ENCODE measurements around the gene JUP. TPM values are rescaled to one million over a fixed set of nuclear protein-coding genes. Genes with fewer than 3 reads are reported as not detected.

The JUP gene
- total RNA-seq, 1 experiment from 2014 or later, result 705 TPM

- peaks cover 32% of the 10 kb centered on the region for H3K27me3 Mint-ChIP-seq (ENCODE audit: unreplicated experiment)
- DNase-seq, result no peak
- H3K9me3 Mint-ChIP-seq (ENCODE audit: low read depth, unreplicated experiment), result no peaks in the 10 kb centered on the region
- CTCF ChIA-PET, result interaction anchor here (1.0 to 1.4 kb wide), 2 partner anchors 10 to 22 kb away, joined by 5 to 8 read pairs; no protein-coding TSS in a partner anchor
- TF ChIP-seq CTCF (IDR thresholded peaks at IDR 0.05; ENCODE audit: unreplicated experiment), result no peak
- BruUV-seq (replicated peaks), result no TSS peak
- intact Hi-C loops (cut with micrococcal nuclease; ENCODE audit: unreplicated experiment), result no loop called here
- H3K36me3 Mint-ChIP-seq (ENCODE audit: insufficient read depth, unreplicated experiment), result no peaks in the 10 kb centered on the region
- no peak overlapping the region for H3K27ac Mint-ChIP-seq (ENCODE audit: unreplicated experiment)
- H3K4me3 Mint-ChIP-seq (ENCODE audit: low read depth, unreplicated experiment), result no peak overlapping the region
- peaks cover 9% of the 10 kb centered on the region for H3K4me1 Mint-ChIP-seq (ENCODE audit: low read depth, unreplicated experiment)
These were observed 68.9 kb downstream of the JUP start for GRCh38 chr17:41717408-41718286.

- intact Hi-C loops (cut with micrococcal nuclease; ENCODE audit: unreplicated experiment), result no loop called here
- Mint-ChIP-seq H3K36me3 (ENCODE audit: insufficient read depth, unreplicated experiment) (no peaks in the 10 kb centered on the region), H3K4me3 (ENCODE audit: low read depth, unreplicated experiment) (no peak within 1 kb of the TSS), H3K9me3 (ENCODE audit: low read depth, unreplicated experiment) (no peaks in the 10 kb centered on the region), H3K27ac (ENCODE audit: unreplicated experiment) (no peak within 1 kb of the TSS), H3K27me3 (ENCODE audit: unreplicated experiment) (peaks cover 51% of the 10 kb centered on the region), H3K4me1 (ENCODE audit: low read depth, unreplicated experiment) (no peaks in the 10 kb centered on the region)
- BruUV-seq (replicated peaks), result no TSS peak
- CTCF ChIA-PET, result interaction anchor here (0.7 to 1.0 kb wide), 2 partner anchors 18 to 99 kb away, joined by 3 to 7 read pairs; no protein-coding TSS in a partner anchor
- DNase-seq, result no peak
- no peak for TF ChIP-seq CTCF (IDR thresholded peaks at IDR 0.05; ENCODE audit: unreplicated experiment)
These were observed 74.7 kb downstream of the JUP start, which contains the start of gene GAST for GRCh38 chr17:41711669-41712400. GAST (plus strand) TSS chr17:41712331; CDS start chr17:41715437, 3,106 bp downstream.

GRCh38 chr17:41710472-41711090, 75.9 kb downstream of the JUP start:
- peaks cover 53% of the 10 kb centered on the region for H3K27me3 Mint-ChIP-seq (ENCODE audit: unreplicated experiment)
- no peaks in the 10 kb centered on the region for H3K36me3 Mint-ChIP-seq (ENCODE audit: insufficient read depth, unreplicated experiment)
- peaks cover 5% of the 10 kb centered on the region for H3K4me1 Mint-ChIP-seq (ENCODE audit: low read depth, unreplicated experiment)
- TF ChIP-seq CTCF (IDR thresholded peaks at IDR 0.05; ENCODE audit: unreplicated experiment), result no peak
- no peak overlapping the region for H3K4me3 Mint-ChIP-seq (ENCODE audit: low read depth, unreplicated experiment)
- no peaks in the 10 kb centered on the region for H3K9me3 Mint-ChIP-seq (ENCODE audit: low read depth, unreplicated experiment)
- no peak for DNase-seq
- BruUV-seq (replicated peaks), result no TSS peak
- CTCF ChIA-PET, result interaction anchor here (1.1 kb wide), 1 partner anchor 822 kb away, joined by 3 read pairs; no protein-coding TSS in a partner anchor
- no peak overlapping the region for H3K27ac Mint-ChIP-seq (ENCODE audit: unreplicated experiment)
- intact Hi-C loops (cut with micrococcal nuclease; ENCODE audit: unreplicated experiment), result no loop called here
